Posterior cingulate gyrus (tissue), 11 donors: ENCODE results near the gene TUSC2.

Source experiments
- DNase-seq, 10 donors: peaks; one replicate each; pipeline versions ENCODE4 v3.0.0 to v3.0.0-alpha.2; 2020 to 2021; ENCODE audit warnings: mixed read lengths in 3 of 10
- intact Hi-C: fragments of 100-400 bp; cut with DNase I; formaldehyde crosslinking; loops from one replicate; pipeline ENCODE4 v1.15.1; 2023

TUSC2 gene, protein sequence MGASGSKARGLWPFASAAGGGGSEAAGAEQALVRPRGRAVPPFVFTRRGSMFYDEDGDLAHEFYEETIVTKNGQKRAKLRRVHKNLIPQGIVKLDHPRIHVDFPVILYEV

DNA sequence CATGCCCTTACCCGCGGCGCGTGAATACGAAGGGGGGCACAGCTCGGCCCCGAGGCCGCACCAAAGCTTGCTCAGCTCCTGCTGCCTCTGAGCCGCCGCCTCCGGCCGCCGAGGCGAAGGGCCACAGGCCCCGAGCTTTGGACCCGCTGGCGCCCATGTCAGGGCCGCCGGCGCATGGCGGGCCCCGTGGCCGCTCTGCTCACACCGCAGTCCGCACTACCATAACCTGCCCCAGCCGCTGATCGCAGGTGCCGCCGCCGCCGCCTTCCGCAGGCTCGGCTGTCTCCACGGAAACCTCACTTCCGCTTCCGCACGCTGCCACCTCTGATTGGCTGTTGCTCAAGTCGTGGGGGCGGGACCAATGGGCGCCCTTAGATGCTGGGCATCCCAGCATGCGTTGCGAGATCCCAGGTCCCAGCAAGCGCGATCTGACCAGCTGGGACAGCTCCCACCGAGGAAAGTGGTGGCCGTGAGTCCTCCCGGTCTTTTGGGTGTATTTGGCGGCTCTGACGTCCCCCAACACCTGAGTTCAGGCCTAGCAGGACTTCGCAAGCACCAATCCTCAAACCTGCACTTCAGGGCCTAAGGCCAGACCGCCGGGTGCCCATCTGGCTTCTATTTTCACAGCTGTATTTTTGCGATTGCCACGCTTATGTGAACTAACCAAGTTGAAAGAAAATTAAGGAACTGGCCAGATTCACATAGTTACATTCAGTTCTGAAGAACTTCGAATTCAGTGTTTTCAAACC, at the start of gene TUSC2:
TUSC2 (minus strand) TSS at position 281 of the 749 bp plus-strand sequence; CDS start at position 157, 124 bp downstream.
- peak; percentile 96 to 100 (median 98) for DNase-seq
- intact Hi-C loops, result loop anchor here (10.0 kb wide), 1 partner anchor 53 kb away; the partner anchor contains the start of gene LSMEM2

DNA sequence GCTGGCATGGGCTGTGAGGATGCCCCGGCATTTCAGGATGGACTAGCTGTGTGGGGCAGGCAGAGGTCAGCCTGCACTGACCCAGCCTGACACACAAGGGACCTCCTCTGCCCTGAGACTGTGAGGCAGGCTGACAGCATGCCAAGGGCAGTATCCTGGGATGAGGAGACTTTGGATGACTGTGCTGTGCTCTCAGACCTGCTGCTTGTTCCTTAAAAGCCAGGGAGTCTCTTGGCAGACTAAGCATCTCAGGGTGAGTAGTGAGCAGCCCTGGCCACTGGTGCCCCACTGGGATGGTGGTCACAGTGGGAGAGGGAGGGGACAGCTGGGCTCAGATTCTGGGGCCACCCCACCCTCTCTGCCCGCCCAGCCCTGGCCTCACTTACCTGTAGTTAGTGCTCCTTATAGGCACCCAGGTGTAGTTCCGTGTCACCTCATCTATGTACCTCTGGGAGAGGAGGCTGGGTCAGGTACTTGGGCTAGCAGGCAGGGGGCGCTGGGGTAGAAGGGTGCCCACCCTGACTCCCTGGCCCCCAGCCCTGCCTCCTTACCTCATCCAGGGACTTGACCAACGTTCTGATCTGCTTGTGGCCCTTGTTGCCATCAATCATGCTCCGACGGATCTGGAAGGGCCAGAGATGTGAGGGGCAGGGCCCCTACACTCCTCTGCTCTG, 47.4 kb upstream of the TUSC2 start:
- DNase-seq, result no peak
- intact Hi-C loops, result no loop called here

DNA sequence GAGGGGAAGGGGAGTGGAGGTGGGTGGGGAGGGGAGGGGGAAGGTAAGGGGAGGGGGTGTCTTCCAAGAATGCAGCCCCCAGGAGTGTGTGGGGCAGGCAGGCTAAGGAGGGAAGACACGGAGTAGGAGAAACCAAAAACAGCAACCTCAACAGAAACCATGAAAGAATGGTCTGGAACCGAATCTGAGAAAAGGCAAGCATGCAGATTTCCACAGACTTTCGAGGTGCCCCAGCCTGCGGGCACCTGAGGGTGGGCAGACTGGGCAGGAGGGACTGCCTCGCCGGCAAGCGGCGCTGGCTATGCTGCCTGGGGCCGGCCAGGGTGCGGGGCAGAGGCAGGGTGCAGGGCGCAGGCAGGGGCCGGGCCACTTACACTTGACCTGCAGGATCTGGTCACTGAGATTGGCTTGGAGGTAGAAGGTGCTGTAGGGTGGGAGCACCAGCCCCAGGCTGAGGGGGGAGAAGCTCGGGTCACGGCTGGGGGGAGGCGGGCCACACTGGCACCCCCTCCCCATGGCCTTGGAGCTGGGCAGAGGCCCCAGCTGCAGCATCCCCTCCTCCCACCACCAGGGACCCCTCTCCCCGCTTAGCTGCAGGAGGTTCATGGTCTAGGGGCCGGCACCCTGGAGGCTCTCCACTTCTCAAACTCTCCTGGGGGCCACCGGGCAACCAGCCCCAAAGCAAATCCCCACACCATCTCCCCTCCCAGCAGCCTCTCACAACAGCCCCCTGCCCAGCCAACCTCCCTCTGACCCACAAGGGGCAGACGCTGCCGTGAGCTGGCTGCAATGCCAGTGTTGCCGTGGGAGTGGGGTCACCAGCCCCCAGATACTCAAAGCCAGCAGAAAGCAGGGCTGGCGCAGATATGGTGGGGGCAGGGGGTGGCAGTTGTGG, 46.6 kb upstream of the TUSC2 start:
- intact Hi-C loops, result loop anchor here (5.0 kb wide), 1 partner anchor 178 kb away; no protein-coding TSS in a partner anchor
- DNase-seq, result no peak

DNA sequence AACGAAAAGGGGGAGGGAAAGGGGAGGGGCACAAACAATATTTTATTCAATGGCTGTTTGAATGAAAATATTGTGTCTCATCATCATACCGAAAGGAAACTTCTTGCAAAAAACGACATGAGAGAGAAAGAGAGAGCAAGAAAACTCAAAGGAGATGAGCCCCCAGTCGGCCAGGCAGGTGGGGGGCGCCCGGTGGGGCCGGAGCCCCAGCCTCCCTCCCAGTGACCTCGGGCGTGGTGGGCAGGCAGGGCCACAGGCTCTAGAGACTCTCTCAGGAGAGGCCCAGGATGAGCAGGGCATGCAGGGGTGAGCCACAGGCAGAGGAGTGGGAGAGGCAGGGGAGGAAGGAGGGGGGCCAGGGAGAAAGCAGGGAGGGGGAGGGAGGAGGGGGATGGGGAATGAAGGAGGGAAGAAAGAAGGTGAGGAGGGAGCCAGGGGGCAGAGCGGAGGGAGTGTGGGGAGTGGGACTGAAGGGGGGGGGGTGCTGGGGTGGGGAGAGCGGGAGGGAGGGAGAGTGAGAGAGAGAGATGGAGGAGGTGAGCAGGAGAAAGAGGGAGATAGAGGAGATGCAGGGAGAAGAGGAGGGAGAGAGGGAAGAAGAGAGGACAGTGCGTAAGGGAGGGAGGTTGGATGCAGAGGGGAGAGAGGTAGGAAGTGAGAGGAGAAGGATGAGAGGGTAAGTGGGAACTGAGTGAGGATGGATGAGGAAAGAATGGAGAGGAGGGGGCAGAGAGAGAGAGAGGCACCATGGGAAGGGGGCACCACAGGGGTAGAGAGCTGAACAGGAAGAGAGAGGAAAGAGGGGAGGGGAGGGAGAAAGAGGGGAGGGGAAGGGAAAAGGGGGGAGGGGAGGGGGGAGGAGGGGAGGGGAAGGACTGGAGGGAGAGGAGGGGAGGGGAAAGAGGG, 45.4 kb upstream of the TUSC2 start:
- DNase-seq, result no peak
- intact Hi-C loops, result loop anchor here (5.0 kb wide), 1 partner anchor 179 kb away; no protein-coding TSS in a partner anchor

DNA sequence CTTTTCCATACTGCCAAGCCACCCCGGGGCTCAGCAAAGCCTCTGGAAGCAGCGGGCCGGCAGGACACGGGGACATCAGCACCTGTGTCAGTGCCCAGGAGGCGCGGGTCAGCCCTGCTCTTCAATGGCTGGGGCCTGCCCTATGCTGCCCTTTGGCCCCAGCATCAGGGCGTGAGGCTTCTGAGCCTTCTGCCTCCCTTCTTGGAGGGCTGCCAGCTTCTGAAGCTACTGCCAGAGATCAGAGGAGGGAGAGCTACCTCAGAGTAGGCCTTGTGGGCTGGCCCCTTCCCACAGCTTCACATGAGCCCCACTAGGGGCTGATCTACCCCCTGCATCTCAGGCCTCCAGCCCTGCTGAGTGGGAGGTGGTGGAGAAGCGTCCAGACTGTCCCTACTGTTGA, 44.3 kb upstream of the TUSC2 start:
- DNase-seq, result no peak
- intact Hi-C loops, result loop anchor here (5.0 kb wide), 1 partner anchor 180 kb away; no protein-coding TSS in a partner anchor

DNA sequence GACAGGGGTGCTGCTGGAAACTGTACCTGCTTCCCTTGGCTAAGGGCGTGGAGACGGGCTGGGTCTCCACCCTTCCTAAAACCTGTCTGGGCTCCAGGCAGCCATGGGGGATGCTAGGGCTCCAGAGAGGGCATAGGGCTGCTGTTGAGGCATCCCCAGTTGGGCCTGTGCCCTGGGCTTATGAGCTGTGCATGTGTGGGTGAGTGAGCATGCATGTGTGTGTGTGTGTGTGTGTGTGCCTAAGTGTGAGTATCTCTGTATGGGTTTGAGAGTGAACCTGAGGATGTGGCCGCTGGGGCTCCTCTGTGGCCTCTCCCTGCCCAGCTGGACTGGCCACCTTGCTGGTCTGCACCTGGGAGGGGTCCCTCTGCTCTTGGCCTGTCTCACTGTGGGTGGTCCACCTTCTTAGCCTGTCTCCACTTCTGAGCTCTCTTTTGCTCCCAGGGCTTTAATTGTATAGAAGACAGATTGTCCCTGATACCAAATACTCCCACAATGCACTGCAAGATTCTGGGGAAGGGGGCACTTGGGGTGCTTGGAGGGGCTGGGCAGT, 43.2 kb upstream of the TUSC2 start:
- intact Hi-C loops, result loop anchor here (5.0 kb wide), 1 partner anchor 181 kb away; no protein-coding TSS in a partner anchor
- DNase-seq, result peak in 1 of 10 donors; percentile 53

DNA sequence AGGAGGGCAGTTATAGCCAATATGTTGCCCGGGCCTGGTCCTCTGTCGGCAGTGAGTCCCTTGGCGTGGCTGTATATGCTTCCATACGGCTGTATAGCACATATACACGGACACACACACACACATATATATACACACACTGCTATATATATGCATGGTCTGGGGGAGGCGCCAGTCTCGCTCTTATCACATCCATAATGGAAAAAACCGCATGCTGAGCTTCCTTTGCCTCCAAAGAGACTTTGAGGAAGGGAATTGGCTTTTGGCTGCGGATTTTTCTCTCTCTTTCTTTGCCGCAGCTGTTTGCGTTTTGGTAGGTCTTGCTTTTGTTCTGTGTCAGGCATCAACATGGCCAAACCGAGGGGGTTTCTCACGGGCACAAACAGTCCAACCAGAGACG, 42.6 kb upstream of the TUSC2 start:
- peak in 5 of 10 donors; percentile 45 to 89 (median 81) for DNase-seq
- intact Hi-C loops, result loop anchor here (5.0 kb wide), 1 partner anchor 182 kb away; no protein-coding TSS in a partner anchor

DNA sequence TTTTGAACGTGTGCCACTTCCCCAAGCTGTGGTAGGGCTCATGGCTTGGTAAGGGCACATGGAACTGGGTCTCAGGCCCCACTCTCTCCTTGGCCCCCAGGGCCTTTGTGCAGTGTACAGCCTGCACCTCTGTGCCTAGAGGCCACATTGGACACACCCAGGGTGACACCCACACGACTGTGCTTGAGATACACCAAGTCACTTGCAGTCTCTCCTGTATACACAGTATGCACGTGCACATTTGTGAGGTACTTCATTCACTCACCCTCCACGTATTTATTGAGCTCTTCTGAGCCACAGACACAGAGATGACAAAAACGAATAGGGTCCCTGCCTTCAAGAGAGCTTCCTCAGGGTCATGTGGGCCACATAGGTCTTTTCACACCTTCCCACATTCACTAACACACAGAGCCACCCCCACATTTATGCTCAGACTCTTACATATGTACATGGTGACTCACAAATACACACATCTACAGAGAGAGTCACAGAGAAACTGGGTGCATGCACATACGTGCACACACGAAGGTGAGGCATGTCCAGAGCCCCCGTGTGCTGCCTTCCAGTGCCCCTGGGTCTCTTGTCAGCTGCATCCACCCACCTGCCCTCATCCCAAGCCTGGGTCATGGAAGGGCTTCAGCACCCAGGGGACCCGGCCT, 41.1 kb upstream of the TUSC2 start:
- no peak for DNase-seq
- intact Hi-C loops, result no loop called here

DNA sequence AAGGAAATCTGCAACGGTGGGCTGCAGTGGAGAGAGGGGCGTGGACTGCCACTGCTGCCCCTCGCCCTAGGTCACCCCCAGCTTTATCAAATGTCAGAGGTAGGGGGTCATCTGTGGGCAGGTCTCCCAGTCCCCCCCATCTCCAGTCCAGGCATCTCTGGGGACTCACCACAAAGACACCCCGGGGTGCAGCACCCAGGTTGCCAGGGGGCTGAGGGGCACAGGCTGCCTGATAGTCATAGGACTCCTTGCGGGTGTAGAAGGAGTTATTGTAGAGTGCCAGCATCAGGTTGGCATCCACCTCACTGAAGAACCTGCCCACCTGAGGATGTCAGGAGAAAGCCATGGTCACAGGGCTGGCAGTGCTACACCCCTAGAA, 37.8 kb upstream of the TUSC2 start:
- peak in 1 of 10 donors; percentile 74 for DNase-seq
- intact Hi-C loops, result no loop called here

DNA sequence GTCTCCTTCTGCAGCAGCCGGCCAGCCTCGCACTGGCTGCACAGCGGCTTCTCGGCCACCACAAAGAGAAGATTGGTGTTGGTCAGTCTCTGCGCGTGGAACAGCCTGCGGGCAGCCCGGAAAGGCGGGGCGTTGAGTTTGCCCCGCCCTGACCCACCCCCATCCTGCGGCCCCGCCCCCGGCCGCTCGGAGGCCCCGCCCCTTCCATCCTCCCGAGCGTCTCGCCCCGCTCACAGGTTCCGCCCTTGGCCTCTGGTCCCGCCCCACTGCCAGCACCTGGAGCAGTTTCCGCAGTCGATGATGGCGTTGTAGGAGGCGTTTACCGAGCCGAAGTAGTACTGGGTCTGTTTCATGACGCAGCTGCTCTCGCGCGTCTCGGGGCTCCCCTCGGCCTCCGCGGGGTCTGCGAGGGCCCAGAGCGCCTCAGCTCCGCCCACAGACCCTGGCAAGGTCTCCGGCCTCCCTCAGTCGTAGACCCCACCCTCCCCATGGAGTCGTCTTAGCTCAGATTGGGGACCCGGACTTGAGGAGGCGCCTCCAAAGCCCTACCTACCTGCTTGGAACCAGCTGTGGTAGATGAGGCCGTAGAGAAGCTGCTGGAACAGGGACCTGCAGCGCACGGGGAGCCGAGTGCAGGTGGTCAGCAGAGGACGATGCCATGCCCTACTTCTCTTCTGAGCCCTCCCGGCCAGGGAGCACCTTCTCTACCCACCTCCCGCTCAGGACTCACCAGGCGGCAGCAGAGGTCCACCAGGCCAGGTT, 37.2 kb upstream of the TUSC2 start:
- intact Hi-C loops, result no loop called here
- peak; percentile 54 to 96 (median 72) for DNase-seq

DNA sequence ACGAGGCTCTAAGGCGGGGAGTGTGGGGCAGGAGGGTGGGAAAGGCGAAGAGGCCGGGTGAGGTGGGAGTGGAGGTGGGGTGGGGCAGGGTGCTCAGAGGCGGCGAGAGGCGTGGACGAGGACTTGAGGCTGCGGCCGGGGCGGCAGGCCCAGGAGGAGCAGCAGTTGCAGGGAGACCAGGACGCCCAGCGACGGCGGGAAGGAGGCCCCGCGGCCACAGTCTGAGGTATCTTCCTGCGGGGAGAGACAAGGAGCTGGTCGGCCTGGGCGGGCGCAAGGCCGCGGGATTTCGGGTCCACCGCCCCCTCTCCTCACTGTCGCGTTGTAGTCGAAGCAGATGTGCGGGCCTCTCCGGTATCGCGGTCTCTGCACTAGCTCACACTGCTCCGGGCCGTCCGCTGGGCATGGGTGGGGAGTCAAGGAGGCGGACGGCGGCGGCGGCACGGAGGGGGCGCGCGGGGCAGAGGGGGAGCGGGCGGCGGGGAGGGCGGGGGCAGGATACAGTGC, 36.6 kb upstream of the TUSC2 start:
- intact Hi-C loops, result no loop called here
- DNase-seq, result peak in 1 of 10 donors; percentile 88

DNA sequence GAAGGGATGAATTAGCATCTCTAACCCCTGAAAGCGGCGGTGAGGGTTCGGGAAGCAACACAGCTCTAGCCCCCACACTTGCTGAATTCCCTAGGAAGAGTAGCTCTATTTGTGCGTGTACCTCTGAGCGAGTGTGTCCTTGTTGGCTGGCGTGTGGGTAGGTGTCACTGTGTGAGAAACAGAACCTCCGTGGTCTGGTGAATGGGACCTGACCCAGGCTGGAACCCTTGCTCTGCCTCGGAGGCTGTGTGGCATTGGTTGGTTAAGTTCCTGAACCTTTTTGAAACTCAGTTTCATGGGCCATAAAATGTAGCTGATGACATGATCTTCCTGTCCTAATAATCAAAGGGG, 31.7 kb upstream of the TUSC2 start:
- DNase-seq, result no peak
- intact Hi-C loops, result loop anchor here (1.0 kb wide), 1 partner anchor 8 kb away; no protein-coding TSS in a partner anchor

DNA sequence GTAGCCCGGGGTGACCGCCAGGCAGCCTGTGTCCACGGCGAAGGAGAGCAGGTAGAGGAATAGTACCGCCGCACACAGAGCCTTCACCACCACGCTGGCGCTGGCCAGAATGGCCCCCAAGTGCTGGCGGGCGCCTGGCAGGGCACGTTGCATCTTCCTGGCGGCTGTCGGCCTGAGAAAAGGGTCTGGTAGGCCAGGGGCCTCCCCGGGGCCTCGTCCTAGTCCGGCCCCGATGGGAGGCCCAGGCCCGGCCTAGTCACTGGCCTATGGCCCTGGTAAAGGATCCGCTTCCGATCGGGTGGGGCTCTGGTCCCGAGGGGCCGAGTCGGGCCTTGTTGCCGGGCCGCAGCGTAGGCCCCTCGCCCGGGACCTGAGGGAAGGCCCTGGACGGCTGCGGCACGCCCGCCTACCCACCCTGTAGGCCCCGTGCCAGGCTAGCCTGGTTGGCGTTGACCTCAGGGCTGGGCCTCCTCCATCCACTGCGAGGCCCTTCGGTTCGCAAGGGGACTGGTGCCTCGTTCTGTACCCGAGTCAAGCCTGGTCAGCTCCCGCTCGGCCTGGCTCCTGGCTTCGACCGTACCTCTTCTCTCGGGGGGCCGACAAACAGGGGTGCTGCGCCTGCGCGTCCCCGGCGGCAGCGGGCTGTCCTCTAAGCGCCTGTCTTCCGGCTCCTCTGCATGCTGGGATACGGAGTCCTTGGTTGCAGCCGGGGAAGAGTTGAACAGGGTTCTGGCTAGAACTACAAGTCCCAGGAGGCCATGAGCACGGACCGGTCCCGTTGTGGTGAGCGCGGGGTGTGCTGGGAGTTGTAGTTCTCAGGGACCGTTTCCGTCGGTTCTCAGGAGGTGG, 31.1 kb upstream of the TUSC2 start, which contains the start of gene TMEM115:
TMEM115 (minus strand) TSS at position 611 of the 849 bp plus-strand sequence; CDS start at position 153, 458 bp downstream.
- DNase-seq, result peak; percentile 98 to 100 (median 99)
- intact Hi-C loops, result loop anchor here (1.0 kb wide), 1 partner anchor 8 kb away; no protein-coding TSS in a partner anchor

DNA sequence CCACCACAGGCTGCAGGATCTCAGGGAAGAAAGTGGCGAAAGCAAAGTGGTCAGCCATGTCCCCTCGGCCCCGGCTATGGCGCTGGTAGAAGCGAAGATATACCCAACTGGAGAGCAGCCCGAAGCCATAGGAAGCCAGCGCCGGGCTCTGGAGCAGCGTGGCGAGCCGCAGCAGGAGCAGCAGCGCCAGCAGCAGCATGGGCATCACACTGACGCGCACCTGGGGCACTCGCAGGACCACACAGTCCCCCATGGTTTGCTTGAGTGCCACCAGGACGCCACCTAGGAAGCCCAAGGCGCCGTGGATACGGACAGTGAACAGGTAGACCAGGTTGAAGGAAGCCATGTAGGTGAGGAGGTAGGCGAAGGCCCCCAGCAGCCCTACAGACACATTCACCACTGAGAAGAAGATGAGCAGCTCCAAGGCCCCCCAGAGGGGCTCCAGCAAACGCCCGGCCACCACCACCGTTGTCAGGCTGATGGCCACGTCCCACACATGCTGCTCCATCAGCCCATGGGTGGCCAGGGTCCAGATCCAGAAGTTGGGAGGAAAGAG, 30.4 kb upstream of the TUSC2 start:
- DNase-seq, result no peak
- intact Hi-C loops, result no loop called here

DNA sequence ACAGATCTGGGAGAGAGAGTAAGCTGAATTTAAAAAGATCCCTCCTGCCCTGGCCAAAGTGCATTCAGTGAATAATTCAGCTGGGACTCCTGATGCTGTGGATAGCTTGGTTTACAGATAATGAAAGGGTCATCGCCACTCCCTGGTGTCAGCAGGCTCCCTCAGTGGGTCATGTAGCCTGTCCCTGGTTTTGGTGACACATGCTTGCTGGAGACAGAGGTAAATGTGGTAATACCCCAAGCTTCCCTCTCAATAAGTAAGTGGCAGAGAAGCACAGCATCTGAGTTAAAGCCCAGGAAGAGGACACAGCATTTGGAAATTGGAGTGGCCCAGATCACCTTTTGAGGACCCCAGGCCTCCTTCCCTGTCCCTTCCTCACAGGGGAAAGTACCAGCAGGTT, 29.5 kb upstream of the TUSC2 start:
- intact Hi-C loops, result no loop called here
- DNase-seq, result no peak

DNA sequence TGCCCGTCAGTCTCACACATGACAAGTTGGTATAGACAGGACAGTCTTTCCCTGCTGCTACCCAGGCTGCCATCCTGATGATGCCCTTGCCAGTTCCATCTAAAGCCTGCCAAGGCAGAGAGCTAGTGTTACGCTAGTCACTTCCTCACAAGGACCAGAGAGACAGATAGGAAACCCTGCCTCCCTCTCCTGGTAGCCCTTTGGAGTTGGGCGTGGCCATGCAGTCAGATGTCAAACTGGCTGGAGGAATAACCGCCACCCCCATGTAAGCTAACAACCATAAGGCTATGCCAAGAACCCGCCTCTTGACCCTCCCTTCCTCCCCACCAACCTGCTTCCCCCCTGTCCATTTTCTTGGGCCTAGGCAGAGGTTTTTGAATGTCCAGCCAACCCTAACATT, 28.5 kb upstream of the TUSC2 start:
- intact Hi-C loops, result no loop called here
- DNase-seq, result no peak
